ENCODE data around the gene RIPOR2. TPM values are rescaled to one million over a fixed set of nuclear protein-coding genes. Genes with fewer than 3 reads are reported as not detected.

The RIPOR2 gene
- total RNA-seq, 4 donors from 2014 or later, result 1.2 to 16.7 (median 5.2) TPM

- no peak overlapping the region for H3K27ac ChIP-seq
- in situ Hi-C loops (cut with MboI; ENCODE audit: low pct_ligation_motif_present in 1 of 4, low pct_unique_long_range_greater_than_20kb in 1 of 4, low sequenced_read_pairs in 3 of 4), result no loop called here
- WGBS, 2 donors (ENCODE audit: low coverage in 1 of 2), result 96 to 100% methylated on average over 2 to 3 of the region's 3 CpGs
- no peak overlapping the region for H3K4me3 ChIP-seq
- H3K36me3 ChIP-seq, result no peaks in the 10 kb centered on the region
- TF ChIP-seq POLR2AphosphoS5 (IDR thresholded peaks at IDR 0.05), result no peak
- no peak for TF ChIP-seq POLR2A (IDR thresholded peaks at IDR 0.05)
- TF ChIP-seq, protein P1, sequence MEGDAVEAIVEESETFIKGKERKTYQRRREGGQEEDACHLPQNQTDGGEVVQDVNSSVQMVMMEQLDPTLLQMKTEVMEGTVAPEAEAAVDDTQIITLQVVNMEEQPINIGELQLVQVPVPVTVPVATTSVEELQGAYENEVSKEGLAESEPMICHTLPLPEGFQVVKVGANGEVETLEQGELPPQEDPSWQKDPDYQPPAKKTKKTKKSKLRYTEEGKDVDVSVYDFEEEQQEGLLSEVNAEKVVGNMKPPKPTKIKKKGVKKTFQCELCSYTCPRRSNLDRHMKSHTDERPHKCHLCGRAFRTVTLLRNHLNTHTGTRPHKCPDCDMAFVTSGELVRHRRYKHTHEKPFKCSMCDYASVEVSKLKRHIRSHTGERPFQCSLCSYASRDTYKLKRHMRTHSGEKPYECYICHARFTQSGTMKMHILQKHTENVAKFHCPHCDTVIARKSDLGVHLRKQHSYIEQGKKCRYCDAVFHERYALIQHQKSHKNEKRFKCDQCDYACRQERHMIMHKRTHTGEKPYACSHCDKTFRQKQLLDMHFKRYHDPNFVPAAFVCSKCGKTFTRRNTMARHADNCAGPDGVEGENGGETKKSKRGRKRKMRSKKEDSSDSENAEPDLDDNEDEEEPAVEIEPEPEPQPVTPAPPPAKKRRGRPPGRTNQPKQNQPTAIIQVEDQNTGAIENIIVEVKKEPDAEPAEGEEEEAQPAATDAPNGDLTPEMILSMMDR (IDR thresholded peaks at IDR 0.05), result no peak
- no peak for TF ChIP-seq EP300 (IDR thresholded peaks at IDR 0.05; ENCODE audit: low read depth)
- H3K27me3 ChIP-seq, result no peaks in the 10 kb centered on the region
- H3K9me3 ChIP-seq, result no peaks in the 10 kb centered on the region
- no peak for DNase-seq
- intact Hi-C loops (cut with DNase I; ENCODE audit: low total_unique reads), result no loop called here
- no peaks in the 10 kb centered on the region for H3K4me1 ChIP-seq
Measured at GRCh38 chr6:24807584-24807983, 128.2 kb downstream of the RIPOR2 start.

- Histone ChIP-seq H3K9me3 (no peaks in the 10 kb centered on the region), H3K4me3 (no peak overlapping the region), H3K27me3 (no peaks in the 10 kb centered on the region), H3K36me3 (no peaks in the 10 kb centered on the region), H3K27ac (no peak overlapping the region), H3K4me1 (no peaks in the 10 kb centered on the region)
- in situ Hi-C loops (cut with MboI; ENCODE audit: low pct_ligation_motif_present in 1 of 4, low pct_unique_long_range_greater_than_20kb in 1 of 4, low sequenced_read_pairs in 3 of 4) (no loop called here), intact Hi-C loops (cut with DNase I; ENCODE audit: low total_unique reads) (no loop called here)
- 60 to 90% methylated on average over 3 to 8 of the region's 8 CpGs for WGBS, 2 donors (ENCODE audit: low coverage in 1 of 2)
- TF ChIP-seq POLR2AphosphoS5 (IDR thresholded peaks at IDR 0.05) (no peak), EP300 (IDR thresholded peaks at IDR 0.05; ENCODE audit: low read depth) (no peak), POLR2A (IDR thresholded peaks at IDR 0.05) (no peak)
- TF ChIP-seq, protein P1 (IDR thresholded peaks at IDR 0.05), result no peak
- no peak for DNase-seq
Measured at GRCh38 chr6:24802271-24803059, 133.3 kb downstream of the RIPOR2 start.

- no peaks in the 10 kb centered on the region for H3K36me3 ChIP-seq
- in situ Hi-C loops (cut with MboI; ENCODE audit: low pct_ligation_motif_present in 1 of 4, low pct_unique_long_range_greater_than_20kb in 1 of 4, low sequenced_read_pairs in 3 of 4), result no loop called here
Measured at GRCh38 chr6:24799541-24799915, 136.2 kb downstream of the RIPOR2 start.

GRCh38 chr6:24798740-24799540, 136.8 kb downstream of the RIPOR2 start, which contains the start of gene ARMH2:
Gene ARMH2 (minus strand): TSS chr6:24798917. CDS start chr6:24798857, 60 bp downstream.
- WGBS, 2 donors (ENCODE audit: low coverage in 1 of 2), result 93 to 94% methylated on average over 12 to 13 of the region's 13 CpGs
- intact Hi-C loops (cut with DNase I; ENCODE audit: low total_unique reads) (no loop called here), in situ Hi-C loops (cut with MboI; ENCODE audit: low pct_ligation_motif_present in 1 of 4, low pct_unique_long_range_greater_than_20kb in 1 of 4, low sequenced_read_pairs in 3 of 4) (no loop called here)
- TF ChIP-seq, protein P1 (IDR thresholded peaks at IDR 0.05), result no peak
- Histone ChIP-seq H3K4me3 (no peak within 1 kb of the TSS), H3K27me3 (no peaks in the 10 kb centered on the region), H3K27ac (no peak within 1 kb of the TSS), H3K9me3 (no peaks in the 10 kb centered on the region), H3K36me3 (no peaks in the 10 kb centered on the region), H3K4me1 (no peaks in the 10 kb centered on the region)
- no peak for DNase-seq

More at GRCh38 chr6:24799541-24799915, 136.2 kb downstream of the RIPOR2 start:
- intact Hi-C loops (cut with DNase I; ENCODE audit: low total_unique reads), result no loop called here
- Histone ChIP-seq H3K9me3 (no peaks in the 10 kb centered on the region), H3K27ac (no peak overlapping the region), H3K4me1 (no peaks in the 10 kb centered on the region), H3K4me3 (no peak overlapping the region), H3K27me3 (no peaks in the 10 kb centered on the region)
- no peak for DNase-seq
- TF ChIP-seq EP300 (IDR thresholded peaks at IDR 0.05; ENCODE audit: low read depth) (no peak), POLR2A (IDR thresholded peaks at IDR 0.05) (no peak), POLR2AphosphoS5 (IDR thresholded peaks at IDR 0.05) (no peak)
- TF ChIP-seq, protein P1 (IDR thresholded peaks at IDR 0.05), result no peak
- 78 to 90% methylated on average over 1 of the region's 1 CpG for WGBS, 2 donors (ENCODE audit: low coverage in 1 of 2)

Data from transverse colon (tissue), 4 donors.